GM12892 (cell line): ENCODE measurements around the gene MESD.

Experiments used
- POLR2A ChIP-seq: IDR thresholded peaks from 2 replicates; pipeline ENCODE4 v1.6.1; 2011; ENCODE audit warnings: low read depth, low read length, control low read depth
- POLR2AphosphoS5 ChIP-seq: IDR thresholded peaks from 2 replicates; pipeline ENCODE4 v1.6.1; 2011; ENCODE audit warnings: low read depth, low read length, control low read depth
- TAF1 ChIP-seq: IDR thresholded peaks from 2 replicates; pipeline ENCODE4 v1.6.1; 2011; ENCODE audit warnings: low read depth, mild to moderate bottlenecking, control low read depth, low read length, borderline replicate concordance

- no peak for TF ChIP-seq POLR2A
- TF ChIP-seq POLR2AphosphoS5: no peak
- no peak for TF ChIP-seq TAF1
These were observed 84.6 kb downstream of the MESD start for GRCh38 chr15:80904998-80905397.
